Brain microvascular endothelial cell (primary cell): ENCODE data around the gene SNRPE.

ENCODE experiments used
- DNase-seq: peaks from one replicate; pipeline ENCODE4 v3.0.0-alpha.2; 2020
- H3K27ac ChIP-seq: fragments of 250-450 bp; sonication (Bioruptor Pico); 2 replicates; pipeline ENCODE4 v1.5.1; 2020; ENCODE audit warnings: mild to moderate bottlenecking, moderate library complexity
- H3K27me3 ChIP-seq: fragments of 250-450 bp; sonication (Bioruptor Pico); replicated peaks from 2 replicates; pipeline ENCODE4 v1.5.1; 2020; ENCODE audit warnings: mild to moderate bottlenecking
- H3K36me3 ChIP-seq: fragments of 250-450 bp; sonication (Bioruptor Pico); replicated peaks from 2 replicates; pipeline ENCODE4 v1.5.1; 2020; ENCODE audit warnings: mild to moderate bottlenecking
- H3K4me3 ChIP-seq: 2 replicates; pipeline ENCODE4 v1.5.1; 2011; ENCODE audit warnings: low read depth, mild to moderate bottlenecking, control low read depth, low read length, moderate library complexity
- in situ Hi-C: cut with HindIII; loops from 2 replicates; pipeline ENCODE4 v1.10.0; 2017; ENCODE audit warnings: low sequenced_read_pairs, low pct_ligation_motif_present
- TF ChIP-seq, protein P1 (sequence below): IDR thresholded peaks from 2 replicates; pipeline ENCODE4 v1.5.1; 2011; ENCODE audit warnings: low read depth, mild to moderate bottlenecking, moderate library complexity, low read length, control low read depth, inconsistent platforms; ENCODE audit errors: missing control alignments

SNRPE gene

DNA sequence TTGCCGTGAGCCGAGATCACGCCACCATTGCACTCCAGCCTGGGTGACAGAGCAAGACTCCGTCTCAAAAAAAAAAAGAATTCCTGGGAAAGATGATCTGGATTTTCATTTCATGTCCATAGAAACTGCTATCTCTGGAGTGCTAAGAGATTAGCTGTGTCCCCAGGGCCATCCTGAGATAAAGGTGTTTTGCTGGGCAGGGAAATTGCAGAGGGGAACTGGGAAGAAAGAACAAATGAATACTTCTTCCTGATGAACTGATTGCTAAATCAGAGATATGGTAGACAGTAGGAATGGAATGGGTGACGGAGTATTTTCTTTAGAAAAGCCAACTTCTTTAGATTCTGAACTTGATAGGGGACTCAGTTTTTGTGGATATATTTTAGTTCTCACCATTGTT is 19.2 kb downstream of the SNRPE start:
- Histone ChIP-seq H3K36me3 (no peaks in the 10 kb centered on the region), H3K27ac (no peak overlapping the region), H3K4me3 (no peak overlapping the region), H3K27me3 (no peaks in the 10 kb centered on the region)
- TF ChIP-seq, protein P1, sequence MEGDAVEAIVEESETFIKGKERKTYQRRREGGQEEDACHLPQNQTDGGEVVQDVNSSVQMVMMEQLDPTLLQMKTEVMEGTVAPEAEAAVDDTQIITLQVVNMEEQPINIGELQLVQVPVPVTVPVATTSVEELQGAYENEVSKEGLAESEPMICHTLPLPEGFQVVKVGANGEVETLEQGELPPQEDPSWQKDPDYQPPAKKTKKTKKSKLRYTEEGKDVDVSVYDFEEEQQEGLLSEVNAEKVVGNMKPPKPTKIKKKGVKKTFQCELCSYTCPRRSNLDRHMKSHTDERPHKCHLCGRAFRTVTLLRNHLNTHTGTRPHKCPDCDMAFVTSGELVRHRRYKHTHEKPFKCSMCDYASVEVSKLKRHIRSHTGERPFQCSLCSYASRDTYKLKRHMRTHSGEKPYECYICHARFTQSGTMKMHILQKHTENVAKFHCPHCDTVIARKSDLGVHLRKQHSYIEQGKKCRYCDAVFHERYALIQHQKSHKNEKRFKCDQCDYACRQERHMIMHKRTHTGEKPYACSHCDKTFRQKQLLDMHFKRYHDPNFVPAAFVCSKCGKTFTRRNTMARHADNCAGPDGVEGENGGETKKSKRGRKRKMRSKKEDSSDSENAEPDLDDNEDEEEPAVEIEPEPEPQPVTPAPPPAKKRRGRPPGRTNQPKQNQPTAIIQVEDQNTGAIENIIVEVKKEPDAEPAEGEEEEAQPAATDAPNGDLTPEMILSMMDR, result no peak
- in situ Hi-C loops, result no loop called here
- DNase-seq, result no peak

DNA sequence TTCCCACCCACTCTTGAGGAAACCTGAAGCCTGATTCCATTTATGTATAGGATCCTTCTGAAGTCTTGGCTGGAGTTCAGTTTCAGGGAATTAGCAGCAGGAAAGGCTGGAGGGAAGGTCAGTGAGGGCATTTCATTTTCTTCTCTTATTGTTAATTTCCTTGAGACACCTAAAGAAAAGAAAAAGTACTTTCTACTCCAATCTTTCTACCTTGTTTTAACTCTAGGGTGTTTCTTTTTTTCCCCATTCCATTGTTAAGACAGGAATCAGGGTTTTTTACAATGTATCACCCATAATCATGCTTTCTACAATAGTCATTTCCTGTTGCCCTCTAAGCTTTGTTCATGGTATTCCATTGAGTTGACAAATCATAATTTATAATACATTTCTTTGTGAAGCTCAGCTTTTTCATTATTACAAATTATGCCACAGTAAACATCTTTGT is 27.4 kb downstream of the SNRPE start:
- in situ Hi-C loops, result no loop called here
- DNase-seq, result peak; percentile 3
- Histone ChIP-seq H3K27me3 (no peaks in the 10 kb centered on the region), H3K4me3 (no peak overlapping the region), H3K36me3 (no peaks in the 10 kb centered on the region), H3K27ac (peak overlapping the region; percentile 80)
- TF ChIP-seq, protein P1, result no peak

DNA sequence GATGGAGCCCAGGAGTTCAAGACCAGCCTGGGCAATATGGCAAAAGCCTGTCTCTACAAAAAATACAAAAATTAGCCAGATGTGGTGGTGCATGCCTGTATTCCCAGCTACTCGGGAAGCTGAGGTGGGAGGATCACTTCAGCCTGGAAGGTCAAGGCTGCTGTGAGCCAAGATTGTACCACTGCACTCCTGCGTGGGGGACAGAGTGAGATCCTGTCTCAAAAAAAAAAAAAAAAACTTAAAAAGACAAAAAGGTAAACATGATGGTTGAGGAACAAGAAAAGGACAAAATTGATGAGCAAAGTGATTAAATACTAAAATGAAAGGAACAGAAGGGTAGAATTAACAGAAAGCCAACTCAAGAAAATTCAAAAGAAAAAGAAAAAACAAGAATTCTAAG is 30.6 kb downstream of the SNRPE start:
- no peak overlapping the region for H3K27ac ChIP-seq
- H3K36me3 ChIP-seq, result no peaks in the 10 kb centered on the region
- TF ChIP-seq, protein P1, result no peak
- no peaks in the 10 kb centered on the region for H3K27me3 ChIP-seq
- in situ Hi-C loops, result no loop called here
- no peak overlapping the region for H3K4me3 ChIP-seq
- DNase-seq, result no peak

DNA sequence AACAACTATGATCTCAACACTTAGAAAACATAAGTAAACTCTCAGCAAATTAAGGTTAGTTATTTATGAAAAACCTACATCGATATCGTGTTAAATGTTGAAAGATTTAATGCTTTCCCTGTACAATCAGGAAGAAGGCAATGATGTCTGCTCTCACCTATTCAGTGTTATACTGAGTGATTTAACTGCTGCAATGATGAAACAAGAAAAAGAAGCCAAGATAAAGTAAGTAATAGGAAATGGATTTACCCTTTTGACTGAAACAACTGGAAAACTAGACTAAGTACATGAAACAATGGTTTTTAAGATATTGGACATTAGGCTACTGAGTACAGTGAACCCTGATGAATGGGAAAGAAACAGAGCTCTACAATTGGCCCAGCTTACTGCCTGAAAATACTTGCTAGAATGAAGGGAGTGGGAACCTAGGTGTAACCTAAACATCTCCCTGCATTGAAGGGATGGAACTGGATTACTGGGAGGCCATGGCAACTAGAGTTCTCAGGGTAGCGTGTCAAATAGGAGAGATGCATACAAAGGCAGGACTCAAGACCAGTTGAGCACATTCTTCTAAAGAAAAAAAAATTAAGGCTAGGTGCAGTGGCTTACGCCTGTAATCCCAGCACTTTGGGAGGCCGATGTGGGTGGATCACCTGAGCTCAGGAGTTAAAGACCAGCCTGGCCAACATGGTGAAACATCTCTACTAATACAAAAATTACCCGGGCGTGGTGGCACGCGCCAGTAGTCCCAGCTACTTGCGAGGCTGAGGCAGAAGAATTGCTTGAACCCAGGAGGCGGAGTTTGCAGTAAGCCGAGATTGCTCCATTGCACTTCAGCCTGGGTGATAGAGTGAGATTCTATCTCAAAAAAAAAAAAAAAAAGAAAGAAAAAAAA is 37.3 kb downstream of the SNRPE start:
- in situ Hi-C loops, result no loop called here

DNA sequence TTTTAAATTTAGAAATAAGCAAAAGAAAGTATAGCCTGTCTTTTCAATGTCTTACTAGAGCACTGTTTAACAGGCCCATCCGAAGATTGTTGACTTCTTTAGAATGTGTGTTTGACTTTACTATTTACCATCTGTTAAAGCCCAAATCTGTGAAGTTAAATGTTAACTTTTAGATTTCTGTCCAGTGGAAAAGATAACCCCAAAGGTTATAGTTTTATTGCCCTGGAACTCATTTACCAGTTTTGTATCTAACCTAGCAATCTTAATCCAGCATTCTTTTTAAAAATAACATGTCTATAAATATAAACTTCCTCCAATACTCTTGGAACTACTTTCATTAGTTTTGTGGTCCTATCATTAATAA is 37.9 kb downstream of the SNRPE start:
- DNase-seq, result no peak
- TF ChIP-seq, protein P1, result no peak
- in situ Hi-C loops, result no loop called here
- no peak overlapping the region for H3K27ac ChIP-seq
- H3K36me3 ChIP-seq, result no peaks in the 10 kb centered on the region
- H3K4me3 ChIP-seq, result no peak overlapping the region
- no peaks in the 10 kb centered on the region for H3K27me3 ChIP-seq

More for the DNA sequence above, 37.3 kb downstream of the SNRPE start:
- H3K36me3 ChIP-seq, result no peaks in the 10 kb centered on the region
- TF ChIP-seq, protein P1, result no peak
- H3K27me3 ChIP-seq, result no peaks in the 10 kb centered on the region
- no peak overlapping the region for H3K27ac ChIP-seq
- no peak overlapping the region for H3K4me3 ChIP-seq
- no peak for DNase-seq
